Activated CD8-positive, alpha-beta T cell treated with anti-CD3 and anti-CD28 coated beads for 36 hours (primary cell): ENCODE measurements around the gene GNG4. TPM values are rescaled to one million over a fixed set of nuclear protein-coding genes. Genes with fewer than 3 reads are reported as not detected.

Experiments
- ATAC-seq: fragments of 200-7000 bp; cut with Tn5 transposase; one replicate; pipeline ENCODE4 v1.10.0; 2021; ENCODE audit warnings: mild to moderate bottlenecking, moderate library complexity
- CTCF ChIA-PET: fragments of 350-600 bp; sonication (Branson Sonifier 250); formaldehyde crosslinking; loops from one replicate; lab custom pipeline; 2021; ENCODE audit warnings: antibody characterized with exemption; lab: Charles Lee
- POLR2A ChIA-PET: fragments of 350-600 bp; sonication (Branson Sonifier 250); formaldehyde crosslinking; loops from one replicate; lab custom pipeline; 2021; ENCODE audit warnings: antibody characterized with exemption; lab: Charles Lee
- DNase-seq: peaks from one replicate; pipeline ENCODE4 v3.0.0-alpha.2; 2020
- H3K27ac Mint-ChIP-seq: one replicate; pipeline ENCODE4 v1.8.0; 2021; ENCODE audit warnings: mild to moderate bottlenecking, mixed read lengths
- H3K27me3 Mint-ChIP-seq: one replicate; pipeline ENCODE4 v1.8.0; 2021; ENCODE audit warnings: mixed read lengths
- H3K36me3 Mint-ChIP-seq: one replicate; pipeline ENCODE4 v1.8.0; 2021; ENCODE audit warnings: low read depth, mixed read lengths
- H3K4me1 Mint-ChIP-seq: one replicate; pipeline ENCODE4 v1.8.0; 2021; ENCODE audit warnings: low read depth, mixed read lengths
- H3K4me3 Mint-ChIP-seq: one replicate; pipeline ENCODE4 v1.8.0; 2021; ENCODE audit warnings: mild to moderate bottlenecking, moderate library complexity, mixed read lengths
- H3K9me3 Mint-ChIP-seq: one replicate; pipeline ENCODE4 v1.8.0; 2021; ENCODE audit warnings: mixed read lengths
- intact Hi-C: fragments of 100-400 bp; cut with micrococcal nuclease; formaldehyde crosslinking; loops from one replicate; pipeline ENCODE4 v1.10.0; 2022
- total RNA-seq, 2 experiments: library from RNA; stranded (reverse); gene quantifications; one replicate each; pipeline ENCODE4 v1.2.3, GENCODE V29; 2021
- TF ChIP-seq, protein P1 (sequence below): fragments of 200-600 bp; IDR thresholded peaks from one replicate; pipeline ENCODE4 v1.8.0; 2022; ENCODE audit warnings: antibody characterized with exemption, mild to moderate bottlenecking

The GNG4 gene
- total RNA-seq, 2 experiments from 2014 or later = 2.2 to 2.3 TPM

GRCh38 chr1:235571482-235571881 is 78.1 kb downstream of the GNG4 start:
- CTCF ChIA-PET = interaction anchor here (1.5 kb wide), 1 partner anchor 29 kb away, joined by 4 read pairs; no protein-coding TSS in a partner anchor
- DNase-seq = no peak

DNA sequence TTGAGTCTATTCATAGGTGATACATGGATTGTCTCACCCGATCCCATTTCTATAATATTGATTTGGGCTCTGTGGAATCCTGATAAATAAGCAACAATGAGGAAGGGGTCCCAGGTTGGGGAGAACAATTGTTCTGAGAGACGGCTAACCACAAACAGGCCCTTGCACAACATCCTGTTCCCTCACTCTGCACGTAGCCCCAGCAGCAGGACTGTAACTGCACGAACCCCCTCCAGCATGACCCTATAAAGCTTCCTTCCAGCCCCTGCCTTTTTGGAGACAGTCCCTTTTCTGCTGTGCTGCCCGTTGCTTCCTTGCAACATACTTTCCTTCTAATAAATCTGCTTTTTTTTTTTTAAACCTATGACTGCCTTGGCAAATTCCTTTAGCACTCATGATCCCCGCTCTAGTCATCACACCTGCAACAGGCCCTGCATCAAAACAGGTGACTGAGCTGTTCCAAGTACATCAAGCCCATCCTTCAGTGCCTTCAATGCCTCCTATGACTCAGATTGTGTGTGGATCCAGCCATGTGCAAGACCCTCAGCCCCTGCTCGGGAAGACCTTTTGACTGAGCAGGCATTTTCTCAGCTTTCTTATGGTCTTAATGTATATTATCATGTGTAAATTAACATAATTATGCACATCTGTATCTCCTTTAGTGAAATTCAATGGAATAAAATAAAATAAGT is 81.6 kb downstream of the GNG4 start:
- peak; percentile 82 for ATAC-seq

More at GRCh38 chr1:235571482-235571881, 78.1 kb downstream of the GNG4 start:
- Mint-ChIP-seq H3K4me3 (no peak overlapping the region), H3K27ac (no peak overlapping the region), H3K9me3 (no peaks in the 10 kb centered on the region), H3K4me1 (peaks cover 13% of the 10 kb centered on the region), H3K36me3 (no peaks in the 10 kb centered on the region), H3K27me3 (no peaks in the 10 kb centered on the region)
- ATAC-seq = no peak
- intact Hi-C loops = no loop called here
- TF ChIP-seq, protein P1, sequence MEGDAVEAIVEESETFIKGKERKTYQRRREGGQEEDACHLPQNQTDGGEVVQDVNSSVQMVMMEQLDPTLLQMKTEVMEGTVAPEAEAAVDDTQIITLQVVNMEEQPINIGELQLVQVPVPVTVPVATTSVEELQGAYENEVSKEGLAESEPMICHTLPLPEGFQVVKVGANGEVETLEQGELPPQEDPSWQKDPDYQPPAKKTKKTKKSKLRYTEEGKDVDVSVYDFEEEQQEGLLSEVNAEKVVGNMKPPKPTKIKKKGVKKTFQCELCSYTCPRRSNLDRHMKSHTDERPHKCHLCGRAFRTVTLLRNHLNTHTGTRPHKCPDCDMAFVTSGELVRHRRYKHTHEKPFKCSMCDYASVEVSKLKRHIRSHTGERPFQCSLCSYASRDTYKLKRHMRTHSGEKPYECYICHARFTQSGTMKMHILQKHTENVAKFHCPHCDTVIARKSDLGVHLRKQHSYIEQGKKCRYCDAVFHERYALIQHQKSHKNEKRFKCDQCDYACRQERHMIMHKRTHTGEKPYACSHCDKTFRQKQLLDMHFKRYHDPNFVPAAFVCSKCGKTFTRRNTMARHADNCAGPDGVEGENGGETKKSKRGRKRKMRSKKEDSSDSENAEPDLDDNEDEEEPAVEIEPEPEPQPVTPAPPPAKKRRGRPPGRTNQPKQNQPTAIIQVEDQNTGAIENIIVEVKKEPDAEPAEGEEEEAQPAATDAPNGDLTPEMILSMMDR = no peak
- POLR2A ChIA-PET = no interaction called here

GRCh38 chr1:235566084-235566483 is 83.5 kb downstream of the GNG4 start:
- DNase-seq (no peak), ATAC-seq (no peak)
- H3K9me3 Mint-ChIP-seq = no peaks in the 10 kb centered on the region
- no peak overlapping the region for H3K4me3 Mint-ChIP-seq
- TF ChIP-seq, protein P1 = no peak
- no peak overlapping the region for H3K27ac Mint-ChIP-seq
- H3K4me1 Mint-ChIP-seq = peaks cover 13% of the 10 kb centered on the region
- intact Hi-C loops = no loop called here
- no peaks in the 10 kb centered on the region for H3K36me3 Mint-ChIP-seq
- no peaks in the 10 kb centered on the region for H3K27me3 Mint-ChIP-seq
- ChIA-PET CTCF (interaction anchor here (1.0 to 2.4 kb wide), 3 partner anchors 34 to 188 kb away, joined by 3 to 10 read pairs (median 4); no protein-coding TSS in a partner anchor), POLR2A (no interaction called here)

More for the DNA sequence above, 81.6 kb downstream of the GNG4 start:
- POLR2A ChIA-PET = interaction anchor here (1.1 kb wide), 1 partner anchor 295 kb away, joined by 3 read pairs; no protein-coding TSS in a partner anchor
- TF ChIP-seq, protein P1 = no peak
- peak; percentile 57 for DNase-seq
- no peak overlapping the region for H3K4me3 Mint-ChIP-seq
- no peaks in the 10 kb centered on the region for H3K27me3 Mint-ChIP-seq
- peaks cover 13% of the 10 kb centered on the region for H3K4me1 Mint-ChIP-seq
- H3K36me3 Mint-ChIP-seq = no peaks in the 10 kb centered on the region
- H3K27ac Mint-ChIP-seq = peak overlapping the region; percentile 64
- CTCF ChIA-PET = interaction anchor here (1.0 to 2.4 kb wide), 2 partner anchors 33 to 215 kb away, joined by 3 to 10 read pairs; no protein-coding TSS in a partner anchor
- H3K9me3 Mint-ChIP-seq = no peaks in the 10 kb centered on the region
- intact Hi-C loops = no loop called here

DNA sequence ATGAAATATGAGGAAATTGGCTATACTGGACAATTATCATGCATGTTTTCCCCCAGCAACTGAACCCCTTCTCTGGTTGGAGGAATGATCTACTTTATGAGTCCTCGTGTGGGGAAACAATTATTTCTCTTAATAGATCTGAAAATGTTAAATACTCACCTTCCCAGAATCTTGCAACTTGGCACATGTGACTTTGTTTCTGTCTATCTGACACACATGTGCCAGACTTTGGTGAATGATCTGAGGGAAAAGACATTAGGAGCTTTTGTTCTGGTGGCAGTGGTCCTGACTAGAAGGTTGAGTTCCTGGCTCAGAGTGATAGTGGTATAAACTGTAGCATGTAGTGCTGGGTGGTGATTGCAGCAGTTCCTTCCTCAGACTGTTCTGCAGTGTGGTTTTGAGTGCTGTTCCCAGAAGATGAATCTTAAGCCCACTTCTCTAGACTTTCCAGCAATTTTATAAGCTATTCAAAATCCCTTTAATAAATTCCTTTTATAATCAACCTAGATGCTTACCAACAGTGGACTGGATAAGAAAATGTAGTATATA is 86.0 kb downstream of the GNG4 start:
- Mint-ChIP-seq H3K27me3 (no peaks in the 10 kb centered on the region), H3K9me3 (no peaks in the 10 kb centered on the region), H3K27ac (no peak overlapping the region), H3K4me3 (no peak overlapping the region), H3K36me3 (no peaks in the 10 kb centered on the region), H3K4me1 (peaks cover 13% of the 10 kb centered on the region)
- TF ChIP-seq, protein P1 = no peak
- ChIA-PET POLR2A (no interaction called here), CTCF (interaction anchor here (1.0 kb wide), 1 partner anchor 38 kb away, joined by 4 read pairs; no protein-coding TSS in a partner anchor)
- DNase-seq = no peak
- intact Hi-C loops = no loop called here
- ATAC-seq = no peak

GRCh38 chr1:235562589-235562988 is 87.0 kb downstream of the GNG4 start:
- intact Hi-C loops = no loop called here
- peaks cover 4% of the 10 kb centered on the region for H3K4me1 Mint-ChIP-seq
- no peaks in the 10 kb centered on the region for H3K9me3 Mint-ChIP-seq
- ChIA-PET CTCF (no interaction called here), POLR2A (no interaction called here)
- TF ChIP-seq, protein P1 = no peak
- H3K36me3 Mint-ChIP-seq = no peaks in the 10 kb centered on the region
- ATAC-seq (no peak), DNase-seq (no peak)
- no peak overlapping the region for H3K4me3 Mint-ChIP-seq
- H3K27me3 Mint-ChIP-seq = no peaks in the 10 kb centered on the region
- H3K27ac Mint-ChIP-seq = no peak overlapping the region
